ENCODE results near the gene RANGAP1. TPM values are rescaled to one million over a fixed set of nuclear protein-coding genes. Genes with fewer than 3 reads are reported as not detected.

The RANGAP1 gene
- total RNA-seq, 1 donor from 2014 or later, result 80.8 TPM

GRCh38 chr22:41320416-41321240, 34.6 kb upstream of the RANGAP1 start:
- Mint-ChIP-seq H3K9me3 (ENCODE audit: unreplicated experiment) (peaks cover 3% of the 10 kb centered on the region), H3K27ac (ENCODE audit: unreplicated experiment) (peak overlapping the region; percentile 8), H3K36me3 (ENCODE audit: unreplicated experiment) (peaks cover 4% of the 10 kb centered on the region), H3K4me1 (ENCODE audit: low read depth, unreplicated experiment) (peaks cover 4% of the 10 kb centered on the region), H3K4me3 (ENCODE audit: unreplicated experiment) (no peak overlapping the region), H3K27me3 (ENCODE audit: unreplicated experiment) (peaks cover 5% of the 10 kb centered on the region)
- DNase-seq, result no peak
- TF ChIP-seq CTCF (IDR thresholded peaks at IDR 0.05; ENCODE audit: partially characterized antibody, unreplicated experiment), result no peak

- DNase-seq, result no peak
- Mint-ChIP-seq H3K4me1 (ENCODE audit: low read depth, unreplicated experiment) (no peaks in the 10 kb centered on the region), H3K4me3 (ENCODE audit: unreplicated experiment) (no peak overlapping the region), H3K36me3 (ENCODE audit: unreplicated experiment) (no peaks in the 10 kb centered on the region), H3K27me3 (ENCODE audit: unreplicated experiment) (no peaks in the 10 kb centered on the region), H3K9me3 (ENCODE audit: unreplicated experiment) (peaks cover 1% of the 10 kb centered on the region), H3K27ac (ENCODE audit: unreplicated experiment) (no peak overlapping the region)
- no peak for TF ChIP-seq CTCF (IDR thresholded peaks at IDR 0.05; ENCODE audit: partially characterized antibody, unreplicated experiment)
Measured at GRCh38 chr22:41315586-41315985, 29.6 kb upstream of the RANGAP1 start.

- TF ChIP-seq CTCF (IDR thresholded peaks at IDR 0.05; ENCODE audit: partially characterized antibody, unreplicated experiment), result no peak
- Mint-ChIP-seq H3K36me3 (ENCODE audit: unreplicated experiment) (no peaks in the 10 kb centered on the region), H3K4me3 (ENCODE audit: unreplicated experiment) (no peak overlapping the region), H3K27me3 (ENCODE audit: unreplicated experiment) (no peaks in the 10 kb centered on the region), H3K9me3 (ENCODE audit: unreplicated experiment) (peaks cover 1% of the 10 kb centered on the region), H3K27ac (ENCODE audit: unreplicated experiment) (no peak overlapping the region), H3K4me1 (ENCODE audit: low read depth, unreplicated experiment) (no peaks in the 10 kb centered on the region)
- no peak for DNase-seq
Measured at GRCh38 chr22:41314821-41315220, 28.8 kb upstream of the RANGAP1 start.

- TF ChIP-seq CTCF (IDR thresholded peaks at IDR 0.05; ENCODE audit: partially characterized antibody, unreplicated experiment), result no peak
- Mint-ChIP-seq H3K4me3 (ENCODE audit: unreplicated experiment) (no peak overlapping the region), H3K27me3 (ENCODE audit: unreplicated experiment) (no peaks in the 10 kb centered on the region), H3K4me1 (ENCODE audit: low read depth, unreplicated experiment) (peaks cover 4% of the 10 kb centered on the region), H3K9me3 (ENCODE audit: unreplicated experiment) (no peaks in the 10 kb centered on the region), H3K27ac (ENCODE audit: unreplicated experiment) (no peak overlapping the region), H3K36me3 (ENCODE audit: unreplicated experiment) (peaks cover 4% of the 10 kb centered on the region)
- no peak for DNase-seq
Measured at GRCh38 chr22:41311487-41311886, 25.5 kb upstream of the RANGAP1 start.

- Mint-ChIP-seq H3K9me3 (ENCODE audit: unreplicated experiment) (no peaks in the 10 kb centered on the region), H3K27ac (ENCODE audit: unreplicated experiment) (no peak overlapping the region), H3K4me1 (ENCODE audit: low read depth, unreplicated experiment) (peaks cover 4% of the 10 kb centered on the region)
Measured at GRCh38 chr22:41310336-41310735, 24.3 kb upstream of the RANGAP1 start.

More at GRCh38 chr22:41310336-41310735, 24.3 kb upstream of the RANGAP1 start:
- Mint-ChIP-seq H3K27me3 (ENCODE audit: unreplicated experiment) (no peaks in the 10 kb centered on the region), H3K4me3 (ENCODE audit: unreplicated experiment) (no peak overlapping the region), H3K36me3 (ENCODE audit: unreplicated experiment) (peaks cover 4% of the 10 kb centered on the region)
- no peak for TF ChIP-seq CTCF (IDR thresholded peaks at IDR 0.05; ENCODE audit: partially characterized antibody, unreplicated experiment)
- DNase-seq, result no peak
